K562 (cell line): ENCODE data around the gene STK32C. TPM values are rescaled to one million over a fixed set of nuclear protein-coding genes. Genes with fewer than 3 reads are reported as not detected.

Experiments used
- DACH1 ChIP-seq: fragments of 450-650 bp; IDR thresholded peaks from 2 replicates; pipeline ENCODE4 v1.6.1; 2018; ENCODE audit not compliant: partially characterized antibody
- HDAC6 ChIP-seq: IDR thresholded peaks from 2 replicates; pipeline ENCODE4 v1.6.1; 2012; ENCODE audit warnings: low read depth, mild to moderate bottlenecking, control low read depth, inconsistent platforms, low read length, moderate library complexity
- POLR2G ChIP-seq: fragments of 200-400 bp; formaldehyde crosslinking; IDR thresholded peaks from 2 replicates; pipeline ENCODE4 v1.6.1; 2017; ENCODE audit warnings: low read depth, mild to moderate bottlenecking, antibody characterized with exemption, low read length, moderate library complexity
- SNRNP70 ChIP-seq: fragments of 200-400 bp; formaldehyde crosslinking; optimal IDR thresholded peaks from 2 replicates; pipeline ENCODE3; 2017; ENCODE audit warnings: low read depth, low read length
- TBP ChIP-seq: optimal IDR thresholded peaks from 2 replicates; pipeline ENCODE3; 2011; ENCODE audit warnings: low read depth, low read length, improper control_type of control experiment
- ZFP36 ChIP-seq: fragments of 150-350 bp; IDR thresholded peaks from 2 replicates; pipeline ENCODE4 v1.6.1; 2018; ENCODE audit warnings: low read length, low read depth; ENCODE audit not compliant: partially characterized antibody
- polyA plus RNA-seq, 8 experiments: library from polyadenylated mRNA; depleted of rRNA in 4 of 8; stranded (reverse) in 5 of 8; unstranded in 3 of 8; fragments of >200 nt; fragmentation: Nextera tagmentation in 2 of 8; fragmentation: Illumina TruSeq in 1 of 8; extraction: Ambion mirVana in 2 of 8; extraction: Trizol in 1 of 8; gene quantifications; 2 replicates each; pipeline versions ENCODE4 v1.2.1 to v1.2.3, GENCODE V29; 2011 to 2014; ENCODE audit warnings: inconsistent platforms in 1 of 8, missing spikeins in 1 of 8
- total RNA-seq, 7 experiments: library from RNA; depleted of rRNA in 6 of 7; stranded (reverse); fragments of >200 nt in 6 of 7; fragmentation: Illumina TruSeq in 2 of 7; extraction: Trizol in 2 of 7; gene quantifications; 2 replicates each; pipeline versions ENCODE4 v1.2.1 to v1.2.3, GENCODE V29; 2011 to 2021; ENCODE audit warnings: low replicate concordance in 1 of 7
- TF ChIP-seq, protein P1 (sequence below): fragments of 450-650 bp; IDR thresholded peaks from 2 replicates; pipeline ENCODE4 v1.6.1; 2018; ENCODE audit not compliant: partially characterized antibody
- TF ChIP-seq, protein P2 (sequence below): fragments of 450-650 bp; IDR thresholded peaks from 2 replicates; pipeline ENCODE4 v1.6.1; 2017; ENCODE audit warnings: antibody characterized with exemption, mild to moderate bottlenecking
- TF ChIP-seq, protein P3 (sequence below): fragments of 250-450 bp; sonication (Bioruptor Pico); IDR thresholded peaks from 2 replicates; pipeline ENCODE4 v1.5.0; 2021

STK32C gene
- total and polyA plus RNA-seq, 9 of the 15 experiments (the other 6 are each of a cell fraction or from before 2014, with no cell fraction given) = 1.5 to 20.9 (median 6.5) TPM

- TF ChIP-seq, protein P1, sequence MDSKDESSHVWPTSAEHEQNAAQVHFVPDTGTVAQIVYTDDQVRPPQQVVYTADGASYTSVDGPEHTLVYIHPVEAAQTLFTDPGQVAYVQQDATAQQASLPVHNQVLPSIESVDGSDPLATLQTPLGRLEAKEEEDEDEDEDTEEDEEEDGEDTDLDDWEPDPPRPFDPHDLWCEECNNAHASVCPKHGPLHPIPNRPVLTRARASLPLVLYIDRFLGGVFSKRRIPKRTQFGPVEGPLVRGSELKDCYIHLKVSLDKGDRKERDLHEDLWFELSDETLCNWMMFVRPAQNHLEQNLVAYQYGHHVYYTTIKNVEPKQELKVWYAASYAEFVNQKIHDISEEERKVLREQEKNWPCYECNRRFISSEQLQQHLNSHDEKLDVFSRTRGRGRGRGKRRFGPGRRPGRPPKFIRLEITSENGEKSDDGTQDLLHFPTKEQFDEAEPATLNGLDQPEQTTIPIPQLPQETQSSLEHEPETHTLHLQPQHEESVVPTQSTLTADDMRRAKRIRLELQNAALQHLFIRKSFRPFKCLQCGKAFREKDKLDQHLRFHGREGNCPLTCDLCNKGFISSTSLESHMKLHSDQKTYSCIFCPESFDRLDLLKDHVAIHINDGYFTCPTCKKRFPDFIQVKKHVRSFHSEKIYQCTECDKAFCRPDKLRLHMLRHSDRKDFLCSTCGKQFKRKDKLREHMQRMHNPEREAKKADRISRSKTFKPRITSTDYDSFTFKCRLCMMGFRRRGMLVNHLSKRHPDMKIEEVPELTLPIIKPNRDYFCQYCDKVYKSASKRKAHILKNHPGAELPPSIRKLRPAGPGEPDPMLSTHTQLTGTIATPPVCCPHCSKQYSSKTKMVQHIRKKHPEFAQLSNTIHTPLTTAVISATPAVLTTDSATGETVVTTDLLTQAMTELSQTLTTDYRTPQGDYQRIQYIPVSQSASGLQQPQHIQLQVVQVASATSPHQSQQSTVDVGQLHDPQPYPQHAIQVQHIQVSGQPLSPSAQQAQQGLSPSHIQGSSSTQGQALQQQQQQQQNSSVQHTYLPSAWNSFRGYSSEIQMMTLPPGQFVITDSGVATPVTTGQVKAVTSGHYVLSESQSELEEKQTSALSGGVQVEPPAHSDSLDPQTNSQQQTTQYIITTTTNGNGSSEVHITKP = no peak
- TF ChIP-seq, protein P2, sequence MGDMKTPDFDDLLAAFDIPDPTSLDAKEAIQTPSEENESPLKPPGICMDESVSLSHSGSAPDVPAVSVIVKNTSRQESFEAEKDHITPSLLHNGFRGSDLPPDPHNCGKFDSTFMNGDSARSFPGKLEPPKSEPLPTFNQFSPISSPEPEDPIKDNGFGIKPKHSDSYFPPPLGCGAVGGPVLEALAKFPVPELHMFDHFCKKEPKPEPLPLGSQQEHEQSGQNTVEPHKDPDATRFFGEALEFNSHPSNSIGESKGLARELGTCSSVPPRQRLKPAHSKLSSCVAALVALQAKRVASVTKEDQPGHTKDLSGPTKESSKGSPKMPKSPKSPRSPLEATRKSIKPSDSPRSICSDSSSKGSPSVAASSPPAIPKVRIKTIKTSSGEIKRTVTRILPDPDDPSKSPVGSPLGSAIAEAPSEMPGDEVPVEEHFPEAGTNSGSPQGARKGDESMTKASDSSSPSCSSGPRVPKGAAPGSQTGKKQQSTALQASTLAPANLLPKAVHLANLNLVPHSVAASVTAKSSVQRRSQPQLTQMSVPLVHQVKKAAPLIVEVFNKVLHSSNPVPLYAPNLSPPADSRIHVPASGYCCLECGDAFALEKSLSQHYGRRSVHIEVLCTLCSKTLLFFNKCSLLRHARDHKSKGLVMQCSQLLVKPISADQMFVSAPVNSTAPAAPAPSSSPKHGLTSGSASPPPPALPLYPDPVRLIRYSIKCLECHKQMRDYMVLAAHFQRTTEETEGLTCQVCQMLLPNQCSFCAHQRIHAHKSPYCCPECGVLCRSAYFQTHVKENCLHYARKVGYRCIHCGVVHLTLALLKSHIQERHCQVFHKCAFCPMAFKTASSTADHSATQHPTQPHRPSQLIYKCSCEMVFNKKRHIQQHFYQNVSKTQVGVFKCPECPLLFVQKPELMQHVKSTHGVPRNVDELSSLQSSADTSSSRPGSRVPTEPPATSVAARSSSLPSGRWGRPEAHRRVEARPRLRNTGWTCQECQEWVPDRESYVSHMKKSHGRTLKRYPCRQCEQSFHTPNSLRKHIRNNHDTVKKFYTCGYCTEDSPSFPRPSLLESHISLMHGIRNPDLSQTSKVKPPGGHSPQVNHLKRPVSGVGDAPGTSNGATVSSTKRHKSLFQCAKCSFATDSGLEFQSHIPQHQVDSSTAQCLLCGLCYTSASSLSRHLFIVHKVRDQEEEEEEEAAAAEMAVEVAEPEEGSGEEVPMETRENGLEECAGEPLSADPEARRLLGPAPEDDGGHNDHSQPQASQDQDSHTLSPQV = no peak
- TF ChIP-seq POLR2G = no peak
- TF ChIP-seq ZFP36 = no peak
- TF ChIP-seq, protein P3, sequence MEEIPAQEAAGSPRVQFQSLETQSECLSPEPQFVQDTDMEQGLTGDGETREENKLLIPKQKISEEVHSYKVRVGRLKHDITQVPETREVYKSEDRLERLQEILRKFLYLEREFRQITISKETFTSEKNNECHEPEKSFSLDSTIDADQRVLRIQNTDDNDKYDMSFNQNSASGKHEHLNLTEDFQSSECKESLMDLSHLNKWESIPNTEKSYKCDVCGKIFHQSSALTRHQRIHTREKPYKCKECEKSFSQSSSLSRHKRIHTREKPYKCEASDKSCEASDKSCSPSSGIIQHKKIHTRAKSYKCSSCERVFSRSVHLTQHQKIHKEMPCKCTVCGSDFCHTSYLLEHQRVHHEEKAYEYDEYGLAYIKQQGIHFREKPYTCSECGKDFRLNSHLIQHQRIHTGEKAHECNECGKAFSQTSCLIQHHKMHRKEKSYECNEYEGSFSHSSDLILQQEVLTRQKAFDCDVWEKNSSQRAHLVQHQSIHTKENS (CRISPR knock-in tag) = no peak
- TF ChIP-seq DACH1 = no peak
- TF ChIP-seq HDAC6 = no peak
- no peak for TF ChIP-seq SNRNP70
- no peak for TF ChIP-seq TBP
Observed at GRCh38 chr10:132233501-132234085, 74.2 kb downstream of the STK32C start (continued).
